GM12878 (cell line): ENCODE data around the gene HSD17B11. TPM values are rescaled to one million over a fixed set of nuclear protein-coding genes. Genes with fewer than 3 reads are reported as not detected.
A peak's percentile ranks its signal among the peaks of the same experiment; 100 is the strongest.
"Not testable (repeated sequence)": the region's sequence is repeated elsewhere in the genome, so short reads cannot be mapped to it uniquely, and the experiment has no call there.

Experiments used
- ATAC-seq: fragments of 200-7000 bp; cut with Tn5 transposase; 3 replicates; pipeline ENCODE4 v1.9.1; 2020; ENCODE audit warnings: mild to moderate bottlenecking, moderate library complexity
- BruUV-seq: library from RNA; stranded (reverse); fragments of 400-500 nt; replicated peaks from 2 replicates; lab custom pipeline; 2021; lab: Mats Ljungman, UMichigan
- CTCF ChIA-PET: fragments of 300-600 bp; sonication (Branson Sonifier 250); formaldehyde crosslinking; extraction: SDS; loops from one replicate; lab custom pipeline; 2021; ENCODE audit warnings: inconsistent platforms; lab: Yijun Ruan, JAX
- POLR2A ChIA-PET: fragments of 350-600 bp; formaldehyde crosslinking; extraction: SDS; loops from one replicate; lab custom pipeline; 2021; ENCODE audit warnings: inconsistent platforms; lab: Charles Lee
- RAD21 ChIA-PET: fragments of 300-600 bp; sonication (Branson Sonifier 250); formaldehyde crosslinking; loops from one replicate; lab custom pipeline; 2023; ENCODE audit warnings: antibody characterized with exemption; ENCODE audit not compliant: unreplicated experiment; lab: Charles Lee
- SMC1A ChIA-PET: fragments of 300-600 bp; sonication (Branson Sonifier 250); formaldehyde crosslinking; loops from one replicate; lab custom pipeline; 2023; ENCODE audit not compliant: unreplicated experiment, uncharacterized antibody; lab: Charles Lee
- DNase-seq: peaks from one replicate; pipeline ENCODE4 v3.0.0-alpha.2; 2011; ENCODE audit warnings: low read depth, low spot score
- FAIRE-seq: peaks from 3 replicates; lab custom pipeline; 2011; peaks lifted over from hg19 to GRCh38; lab: Jason Lieb, UNC
- H2AFZ ChIP-seq: 2 replicates; pipeline ENCODE4 v1.6.0; 2011; ENCODE audit warnings: low read depth, low read length, control low read depth; ENCODE audit not compliant: control insufficient read depth
- H3K27ac ChIP-seq: 2 replicates; pipeline ENCODE4 v1.5.1; 2011; ENCODE audit warnings: control low read depth; ENCODE audit not compliant: control insufficient read depth, insufficient read depth
- H3K27me3 ChIP-seq, 2 experiments: replicated peaks in 1 of 2; 2 replicates each; pipeline versions ENCODE4 v1.6.0 to v1.6.1; 2011; ENCODE audit warnings: low read length in 1 of 2; ENCODE audit not compliant: control insufficient read depth in 2 of 2, insufficient read depth in 2 of 2
- H3K36me3 ChIP-seq, 2 experiments: 2 replicates each; pipeline ENCODE4 v1.5.1; 2011; ENCODE audit warnings: low read length in 1 of 2; ENCODE audit not compliant: control insufficient read depth in 2 of 2, insufficient read depth in 2 of 2
- H3K4me1 ChIP-seq: 2 replicates; pipeline ENCODE4 v1.6.1; 2011; ENCODE audit warnings: mild to moderate bottlenecking, low read length, moderate library complexity, mixed read lengths; ENCODE audit not compliant: control insufficient read depth, insufficient read depth
- H3K4me2 ChIP-seq: 2 replicates; pipeline ENCODE4 v1.6.0; 2011; ENCODE audit warnings: control low read depth; ENCODE audit not compliant: control insufficient read depth, insufficient read depth
- H3K4me3 ChIP-seq: fragments of 200-600 bp; sonication (generic); 2 replicates; pipeline ENCODE4 v1.5.1; 2016
- H3K79me2 ChIP-seq: 2 replicates; pipeline ENCODE4 v1.6.0; 2011; ENCODE audit warnings: low read length; ENCODE audit not compliant: control insufficient read depth, insufficient read depth
- H3K9ac ChIP-seq: 2 replicates; pipeline ENCODE4 v1.8.0; 2011; ENCODE audit warnings: low read length, control low read depth, mixed read lengths; ENCODE audit not compliant: control insufficient read depth, insufficient read depth
- H3K9me3 ChIP-seq: replicated peaks from 3 replicates; pipeline ENCODE4 v1.5.1; 2011; ENCODE audit warnings: mild to moderate bottlenecking, low read length; ENCODE audit not compliant: control insufficient read depth, insufficient read depth
- H4K20me1 ChIP-seq: 2 replicates; pipeline ENCODE4 v1.6.0; 2011; ENCODE audit not compliant: control insufficient read depth, insufficient read depth
- WGBS: methylation state at CpG from one replicate; pipeline ENCODE4 v1.1.6; 2016; ENCODE audit warnings: low lambda C conversion rate; ENCODE audit not compliant: insufficient replicate concordance, insufficient coverage; ENCODE audit errors: missing lambda C conversion rate; 5-methylcytosine and 5-hydroxymethylcytosine counted together
- in situ Hi-C: fragments of 300-500 bp; cut with MboI; formaldehyde crosslinking; loops from 9 replicates; pipeline ENCODE4 v1.14.3; 2018; ENCODE audit warnings: mixed read lengths
- intact Hi-C: fragments of 100-400 bp; cut with micrococcal nuclease; formaldehyde crosslinking; loops from one replicate; pipeline ENCODE4 v1.14.2; 2022; ENCODE audit not compliant: unreplicated experiment
- polyA plus RNA-seq, 11 experiments: library from polyadenylated mRNA; depleted of rRNA in 4 of 11; unstranded in 6 of 11; stranded (reverse) in 5 of 11; fragments of >200 nt; fragmentation: Nextera tagmentation in 4 of 11; fragmentation: Illumina TruSeq in 1 of 11; extraction: Ambion mirVana in 4 of 11; extraction: Trizol in 1 of 11; gene quantifications; 1 replicate in 1 of 11; 2 replicates in 10 of 11; pipeline versions ENCODE4 v1.2.1 to v1.2.3, GENCODE V29; 2011 to 2016; ENCODE audit warnings: inconsistent platforms in 2 of 11, missing spikeins in 2 of 11, low read depth in 1 of 11
- total RNA-seq, 4 experiments: library from RNA; depleted of rRNA in 3 of 4; stranded (reverse); fragments of >200 nt in 3 of 4; fragmentation: Illumina TruSeq in 1 of 4; extraction: Trizol in 1 of 4; gene quantifications; 2 replicates each; pipeline versions ENCODE4 v1.2.1 to v1.2.3, GENCODE V29; 2013 to 2021
- TF ChIP-seq, protein P1 (sequence below): fragments of 450-650 bp; IDR thresholded peaks from 2 replicates; pipeline ENCODE4 v1.6.1; 2016; ENCODE audit warnings: mild to moderate bottlenecking

Gene HSD17B11
- total and polyA plus RNA-seq, 10 of the 15 experiments (the other 5 are each of a cell fraction or from before 2014, with no cell fraction given): 10.3 to 29.5 (median 17.7) TPM

- peaks cover 29% of the 10 kb centered on the region for H3K79me2 ChIP-seq
- H3K9me3 ChIP-seq, H4K20me1 ChIP-seq, DNase-seq, FAIRE-seq, BruUV-seq, ATAC-seq, H3K36me3 ChIP-seq, in situ Hi-C loops, H3K27ac ChIP-seq, H3K27me3 ChIP-seq, H3K4me1 ChIP-seq, H2AFZ ChIP-seq, intact Hi-C loops: not testable (repeated sequence)
- ChIA-PET POLR2A (interaction anchor here (0.7 to 1.0 kb wide), 4 partner anchors 33 to 1689 kb away, joined by 3 to 6 read pairs (median 4); partner anchors contain the start of gene HSD17B11), SMC1A (interaction anchor here (6.0 kb wide), 1 partner anchor 34 kb away, joined by 51 read pairs; the partner anchor contains the start of gene HSD17B11), RAD21 (interaction anchor here (1.1 kb wide), 1 partner anchor 36 kb away, joined by 3 read pairs; no protein-coding TSS in a partner anchor), CTCF (interaction anchor here (0.8 to 5.9 kb wide), 4 partner anchors 33 to 70 kb away, joined by 3 to 38 read pairs (median 14); partner anchors contain the start of gene HSD17B11)
- TF ChIP-seq, protein P1, sequence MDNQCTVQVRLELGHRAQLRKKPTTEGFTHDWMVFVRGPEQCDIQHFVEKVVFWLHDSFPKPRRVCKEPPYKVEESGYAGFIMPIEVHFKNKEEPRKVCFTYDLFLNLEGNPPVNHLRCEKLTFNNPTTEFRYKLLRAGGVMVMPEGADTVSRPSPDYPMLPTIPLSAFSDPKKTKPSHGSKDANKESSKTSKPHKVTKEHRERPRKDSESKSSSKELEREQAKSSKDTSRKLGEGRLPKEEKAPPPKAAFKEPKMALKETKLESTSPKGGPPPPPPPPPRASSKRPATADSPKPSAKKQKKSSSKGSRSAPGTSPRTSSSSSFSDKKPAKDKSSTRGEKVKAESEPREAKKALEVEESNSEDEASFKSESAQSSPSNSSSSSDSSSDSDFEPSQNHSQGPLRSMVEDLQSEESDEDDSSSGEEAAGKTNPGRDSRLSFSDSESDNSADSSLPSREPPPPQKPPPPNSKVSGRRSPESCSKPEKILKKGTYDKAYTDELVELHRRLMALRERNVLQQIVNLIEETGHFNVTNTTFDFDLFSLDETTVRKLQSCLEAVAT: peak; percentile 76
- WGBS: 100% methylated on average over 19 of the region's 22 CpGs
- H3K9ac ChIP-seq: peak overlapping the region; percentile 93; the same call in 1 of the 2 replicates
- peak overlapping the region; percentile 96 for H3K4me3 ChIP-seq
- peak overlapping the region; percentile 71 for H3K4me2 ChIP-seq
These were observed 33.1 kb upstream of the HSD17B11 start for GRCh38 chr4:87424099-87424543.
